ENCODE data around the gene ETV5.
"Not testable (repeated sequence)": the region's sequence is repeated elsewhere in the genome, so short reads cannot be mapped to it uniquely, and the experiment has no call there.

Gene ETV5

DNA sequence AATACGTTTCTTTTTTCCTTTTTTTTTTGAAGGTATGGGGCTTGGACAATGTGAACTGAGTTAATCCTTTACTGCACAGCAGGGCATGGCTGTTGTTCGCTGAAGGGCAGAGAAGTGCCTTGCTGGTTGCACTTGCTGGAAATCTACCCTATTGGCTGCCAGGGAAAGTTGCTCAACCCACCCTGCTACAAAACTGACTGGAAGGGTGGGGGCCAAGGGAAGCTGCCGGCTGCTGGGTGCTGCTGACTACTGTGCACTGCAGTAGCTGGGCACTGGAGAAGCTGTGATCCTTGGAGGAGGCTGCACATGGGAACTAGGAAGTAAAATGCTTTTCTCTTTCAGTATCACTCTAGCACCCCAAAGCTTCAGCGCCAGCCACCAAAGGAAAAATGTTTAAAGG, 70.5 kb downstream of the ETV5 start:
- H3K27ac ChIP-seq, result no peak overlapping the region
- no peak for DNase-seq (ENCODE audit: low read depth, low spot score)

GRCh38 chr3:186035277-186035676, 73.6 kb downstream of the ETV5 start:
- no peak overlapping the region for H3K27ac ChIP-seq
- no peak for DNase-seq (ENCODE audit: low read depth, low spot score)

- H3K27ac ChIP-seq, result no peak overlapping the region
- DNase-seq (ENCODE audit: low read depth, low spot score), result no peak
Measured at GRCh38 chr3:186032321-186032720, 76.6 kb downstream of the ETV5 start.

DNA sequence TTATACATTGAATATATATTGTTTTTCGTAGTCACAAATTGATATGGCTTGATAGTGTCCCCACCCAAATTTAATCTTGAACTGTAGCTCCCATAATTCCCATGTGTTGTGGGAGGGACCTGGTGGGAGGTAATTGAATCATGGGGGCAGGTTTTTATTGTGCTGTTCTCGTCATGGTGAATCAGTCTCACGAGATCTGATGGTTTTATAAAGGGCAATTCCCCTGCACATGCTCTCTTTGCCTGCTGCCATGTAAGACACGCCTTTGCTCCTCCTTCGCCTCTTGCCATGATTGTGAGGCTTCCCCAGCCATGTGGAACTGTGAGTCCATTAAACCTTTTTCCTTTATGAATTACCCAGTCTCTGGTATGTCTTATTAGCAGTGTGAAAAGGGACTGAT, 82.9 kb downstream of the ETV5 start:
- DNase-seq (ENCODE audit: low read depth, low spot score); H3K27ac ChIP-seq: not testable (repeated sequence)

- no peak for DNase-seq (ENCODE audit: low read depth, low spot score)
- H3K27ac ChIP-seq, result no peak overlapping the region
Measured at GRCh38 chr3:186025161-186025560, 83.7 kb downstream of the ETV5 start.

GRCh38 chr3:186024210-186024609, 84.7 kb downstream of the ETV5 start:
- no peak for DNase-seq (ENCODE audit: low read depth, low spot score)
- H3K27ac ChIP-seq, result no peak overlapping the region

DNA sequence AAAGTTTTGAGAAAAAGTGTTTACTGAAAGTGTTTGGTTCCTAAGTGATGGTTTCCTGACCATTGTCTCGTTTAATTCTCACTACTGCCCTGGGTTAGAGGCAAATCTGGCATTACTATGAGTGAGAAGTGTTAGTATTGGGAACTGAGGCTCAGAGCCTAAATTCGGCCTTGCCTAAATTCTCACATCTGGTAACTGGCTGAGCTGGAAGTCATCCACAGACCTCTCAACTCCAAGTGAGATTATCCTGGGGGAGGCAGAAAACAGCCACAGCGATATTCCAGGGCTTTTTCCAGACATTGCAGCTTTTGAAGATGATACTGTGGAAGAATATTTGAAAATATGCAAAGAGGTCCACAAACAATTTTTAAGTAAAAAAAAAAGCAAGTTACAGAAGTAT, 86.0 kb downstream of the ETV5 start:
- H3K27ac ChIP-seq, result no peak overlapping the region
- no peak for DNase-seq (ENCODE audit: low read depth, low spot score)

GRCh38 chr3:186021673-186022362, 87.1 kb downstream of the ETV5 start:
- peak; percentile 6 for DNase-seq (ENCODE audit: low read depth, low spot score)
- no peak overlapping the region for H3K27ac ChIP-seq

- H3K27ac ChIP-seq, result not testable (repeated sequence)
Measured at GRCh38 chr3:186021250-186021649, 87.6 kb downstream of the ETV5 start.

DNA sequence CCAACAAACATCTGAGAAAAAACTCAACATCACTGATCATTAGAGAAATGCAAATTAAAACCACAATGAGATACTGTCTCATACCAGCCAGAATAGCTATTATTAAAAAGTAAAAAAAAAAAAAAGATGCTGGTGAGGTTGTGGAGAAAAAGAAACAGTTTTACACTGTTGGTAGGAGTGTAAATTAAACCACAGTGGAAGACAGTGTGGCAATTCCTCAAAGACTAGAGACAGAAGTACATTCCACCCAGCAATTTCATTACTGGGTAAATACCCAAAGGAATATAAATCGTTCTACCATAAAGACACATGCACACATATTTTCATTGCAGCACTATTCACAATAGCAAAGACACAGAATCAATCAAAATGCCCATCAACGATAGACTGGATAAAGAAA, 89.6 kb downstream of the ETV5 start:
- DNase-seq (ENCODE audit: low read depth, low spot score); H3K27ac ChIP-seq: not testable (repeated sequence)

More at GRCh38 chr3:186021250-186021649, 87.6 kb downstream of the ETV5 start:
- not testable (repeated sequence) for DNase-seq (ENCODE audit: low read depth, low spot score)

DNA sequence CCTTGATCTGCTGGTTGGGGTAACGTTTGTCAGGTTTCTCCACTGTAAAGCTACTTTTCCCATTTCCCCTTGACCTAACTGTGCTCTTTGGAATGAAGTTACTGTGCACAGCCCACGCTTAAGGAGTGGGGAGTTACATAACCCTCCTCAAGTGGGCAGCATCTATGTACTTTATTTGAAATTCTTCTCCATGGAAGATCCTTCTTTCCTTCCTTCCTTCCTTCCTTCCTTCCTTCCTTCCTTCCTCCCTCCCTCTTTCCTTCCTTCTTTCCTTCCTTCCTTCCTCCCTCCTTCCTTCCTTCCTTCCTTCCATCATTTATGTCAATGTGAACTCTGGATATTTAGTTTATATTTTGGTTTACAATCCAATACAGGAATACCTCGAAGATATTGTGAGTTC, 94.0 kb downstream of the ETV5 start:
- no peak overlapping the region for H3K27ac ChIP-seq
- DNase-seq (ENCODE audit: low read depth, low spot score), result no peak

DNA sequence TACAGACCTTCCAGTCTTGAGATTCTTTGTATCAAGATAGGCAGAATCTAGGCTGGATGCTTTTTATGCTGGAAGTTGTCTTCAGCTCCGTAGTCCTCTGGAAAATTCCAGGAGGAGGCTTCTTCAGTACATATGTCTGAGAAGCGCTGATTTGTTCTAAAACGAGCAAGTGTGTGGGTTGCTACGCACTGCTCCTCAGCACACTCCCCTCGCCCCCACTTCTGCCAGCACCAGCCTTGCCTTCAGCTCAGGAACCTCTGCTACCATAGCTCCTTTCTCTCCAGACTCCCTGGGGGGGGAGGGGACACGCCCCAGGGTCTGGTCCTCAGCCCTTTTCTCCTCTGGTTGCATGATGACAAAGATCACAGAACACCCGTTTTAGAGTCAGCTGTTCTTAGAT, 95.6 kb downstream of the ETV5 start:
- no peak for DNase-seq (ENCODE audit: low read depth, low spot score)
- H3K27ac ChIP-seq, result no peak overlapping the region

- no peak for DNase-seq (ENCODE audit: low read depth, low spot score)
- no peak overlapping the region for H3K27ac ChIP-seq
Measured at GRCh38 chr3:186012137-186012536, 96.8 kb downstream of the ETV5 start.

- DNase-seq (ENCODE audit: low read depth, low spot score), result no peak
- no peak overlapping the region for H3K27ac ChIP-seq
Measured at GRCh38 chr3:186004671-186005070, 104.2 kb downstream of the ETV5 start.

GRCh38 chr3:186004209-186004608, 104.7 kb downstream of the ETV5 start:
- DNase-seq (ENCODE audit: low read depth, low spot score), result no peak
- no peak overlapping the region for H3K27ac ChIP-seq

DNA sequence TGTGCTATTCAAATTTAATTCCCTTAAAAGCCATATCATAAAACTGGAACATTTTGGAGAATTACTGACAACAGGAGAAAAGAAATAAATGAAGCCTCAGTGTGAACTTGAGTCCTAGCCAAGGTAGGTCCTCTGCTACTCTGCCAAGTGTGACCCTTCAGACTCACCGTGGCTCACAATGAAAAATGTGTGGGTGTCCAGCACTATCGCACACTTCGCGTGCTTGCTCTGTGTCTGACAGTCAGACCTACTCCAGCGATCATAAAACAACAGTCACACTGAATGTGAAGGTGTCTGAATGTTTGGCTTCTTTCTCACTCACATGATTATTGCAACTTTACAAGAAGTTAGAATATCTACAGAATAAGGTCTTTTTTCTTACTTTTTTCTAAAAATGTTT, 105.3 kb downstream of the ETV5 start:
- H3K27ac ChIP-seq, result no peak overlapping the region
- DNase-seq (ENCODE audit: low read depth, low spot score), result no peak

DNA sequence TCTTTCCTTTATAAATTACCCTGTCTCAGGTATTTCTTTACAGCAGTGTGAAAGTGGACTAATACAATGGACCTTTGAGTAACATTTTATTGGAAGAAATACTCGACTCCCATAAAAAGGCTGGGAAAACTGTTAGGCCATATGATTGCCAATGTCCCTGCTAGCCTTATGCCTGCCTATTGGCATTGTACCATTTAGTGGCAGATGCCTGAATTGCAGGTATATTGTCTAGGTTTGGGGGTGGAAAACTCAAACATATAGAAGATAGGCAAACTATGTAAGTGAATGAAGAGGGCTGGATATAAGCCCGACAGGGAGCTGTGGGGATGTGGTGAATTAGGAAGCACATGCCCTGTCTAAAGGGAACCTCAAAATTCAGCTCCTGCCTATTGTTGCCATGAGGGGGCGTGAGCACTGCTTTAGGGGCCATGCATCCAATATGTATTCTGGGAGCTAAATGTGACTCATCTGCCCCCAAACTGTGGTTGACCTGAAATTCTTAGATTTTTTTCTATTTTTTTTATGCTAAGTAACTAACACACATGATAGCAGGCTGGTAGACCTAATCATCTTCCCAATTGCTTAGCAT, 105.9 kb downstream of the ETV5 start:
- no peak for DNase-seq (ENCODE audit: low read depth, low spot score)
- H3K27ac ChIP-seq, result no peak overlapping the region

DNA sequence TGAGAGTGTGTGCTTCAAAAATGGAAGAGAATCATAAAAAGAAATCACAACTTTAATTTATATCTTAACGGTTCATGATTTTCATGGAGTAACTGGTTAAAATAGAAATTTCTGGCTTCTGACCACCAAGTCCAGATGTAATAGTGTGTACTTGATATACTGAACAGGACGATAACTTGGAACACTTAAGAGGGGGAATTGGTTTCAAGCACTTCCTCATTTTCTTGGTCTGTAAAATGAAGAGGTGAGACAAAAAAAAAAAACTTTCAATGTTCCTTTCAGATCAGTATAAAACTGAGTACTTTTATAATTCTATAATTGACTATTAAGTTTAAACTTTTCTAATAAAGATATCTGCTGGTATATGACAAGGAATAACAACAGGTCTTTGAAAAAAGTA, 107.0 kb downstream of the ETV5 start:
- no peak for DNase-seq (ENCODE audit: low read depth, low spot score)

GRCh38 chr3:185999221-185999620, 109.7 kb downstream of the ETV5 start:
- no peak overlapping the region for H3K27ac ChIP-seq
- DNase-seq (ENCODE audit: low read depth, low spot score), result no peak

More for the DNA sequence above, 107.0 kb downstream of the ETV5 start:
- H3K27ac ChIP-seq, result no peak overlapping the region

GRCh38 chr3:185998136-185998535, 110.8 kb downstream of the ETV5 start:
- H3K27ac ChIP-seq, result no peak overlapping the region
- DNase-seq (ENCODE audit: low read depth, low spot score), result no peak

- H3K27ac ChIP-seq, result no peak overlapping the region
- DNase-seq (ENCODE audit: low read depth, low spot score), result no peak
Measured at GRCh38 chr3:185997130-185997529, 111.8 kb downstream of the ETV5 start.
